ENCODE data around the gene GUK1.

Gene GUK1

DNA sequence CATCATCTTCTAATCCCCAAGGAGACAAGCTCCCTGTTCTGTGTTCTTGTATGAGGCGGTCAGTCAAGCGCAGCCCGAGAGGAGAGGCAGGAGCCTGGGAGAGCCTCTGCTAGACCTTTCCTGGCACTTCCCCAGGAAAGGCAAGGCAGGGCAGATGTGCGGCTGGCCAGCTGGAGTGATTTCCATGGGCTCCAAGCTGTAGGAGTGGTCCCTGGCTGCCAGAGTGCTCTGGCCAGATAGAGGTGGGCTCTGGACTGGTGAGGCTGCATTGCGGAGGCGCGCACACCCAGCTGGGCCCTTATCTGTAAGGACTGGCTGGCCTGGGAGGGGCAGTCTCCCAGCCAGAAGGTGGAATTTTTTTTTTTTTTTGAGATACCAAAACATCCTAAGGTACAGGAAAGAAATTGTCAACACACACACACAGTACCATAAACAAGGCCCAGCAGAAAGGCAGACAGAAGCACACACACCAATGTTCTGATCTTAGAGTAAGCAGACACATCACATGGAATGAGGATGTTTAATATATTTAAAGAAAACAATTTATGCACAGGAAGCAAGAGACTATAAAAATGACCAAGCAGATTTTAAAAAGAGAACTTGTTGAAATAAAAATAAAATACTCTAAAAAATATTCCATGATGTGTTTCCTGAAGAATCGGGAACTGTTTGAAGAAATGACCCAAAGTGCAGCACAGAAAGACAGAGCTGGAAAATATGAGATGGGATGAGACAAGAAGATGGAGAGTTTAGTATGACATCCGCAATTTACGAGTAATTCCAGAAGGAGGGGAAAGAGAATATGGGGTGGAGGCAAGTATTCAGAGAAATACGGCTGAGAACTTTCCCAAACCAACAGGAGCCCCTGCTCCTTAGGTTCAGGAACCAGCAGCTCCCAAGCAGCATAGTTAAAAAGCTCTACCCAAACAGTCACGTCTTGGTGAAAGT, 38.9 kb downstream of the GUK1 start:
- no peaks in the 10 kb centered on the region for H3K4me1 ChIP-seq (ENCODE audit: insufficient read depth, low read length, poor library complexity, severe bottlenecking)
- H3K4me3 ChIP-seq (ENCODE audit: low read length, poor library complexity, severe bottlenecking): no peak overlapping the region
- TF ChIP-seq EZH2phosphoT487 (IDR thresholded peaks at IDR 0.05; ENCODE audit: borderline replicate concordance): no peak
- TF ChIP-seq, protein P1, sequence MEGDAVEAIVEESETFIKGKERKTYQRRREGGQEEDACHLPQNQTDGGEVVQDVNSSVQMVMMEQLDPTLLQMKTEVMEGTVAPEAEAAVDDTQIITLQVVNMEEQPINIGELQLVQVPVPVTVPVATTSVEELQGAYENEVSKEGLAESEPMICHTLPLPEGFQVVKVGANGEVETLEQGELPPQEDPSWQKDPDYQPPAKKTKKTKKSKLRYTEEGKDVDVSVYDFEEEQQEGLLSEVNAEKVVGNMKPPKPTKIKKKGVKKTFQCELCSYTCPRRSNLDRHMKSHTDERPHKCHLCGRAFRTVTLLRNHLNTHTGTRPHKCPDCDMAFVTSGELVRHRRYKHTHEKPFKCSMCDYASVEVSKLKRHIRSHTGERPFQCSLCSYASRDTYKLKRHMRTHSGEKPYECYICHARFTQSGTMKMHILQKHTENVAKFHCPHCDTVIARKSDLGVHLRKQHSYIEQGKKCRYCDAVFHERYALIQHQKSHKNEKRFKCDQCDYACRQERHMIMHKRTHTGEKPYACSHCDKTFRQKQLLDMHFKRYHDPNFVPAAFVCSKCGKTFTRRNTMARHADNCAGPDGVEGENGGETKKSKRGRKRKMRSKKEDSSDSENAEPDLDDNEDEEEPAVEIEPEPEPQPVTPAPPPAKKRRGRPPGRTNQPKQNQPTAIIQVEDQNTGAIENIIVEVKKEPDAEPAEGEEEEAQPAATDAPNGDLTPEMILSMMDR (conservative IDR thresholded peaks at IDR 0.05; ENCODE audit: low read length): no peak
- no peak overlapping the region for H2AFZ ChIP-seq (ENCODE audit: low read length)
- no peaks in the 10 kb centered on the region for H3K9me2 ChIP-seq (replicated peaks; ENCODE audit: low read depth, low read length)
- H3K36me3 ChIP-seq (ENCODE audit: insufficient read depth, low read length): peaks cover 17% of the 10 kb centered on the region; the same call in 1 of the 2 replicates
- H4K20me1 ChIP-seq (ENCODE audit: insufficient read depth, low read length, poor library complexity, severe bottlenecking): no peaks in the 10 kb centered on the region
- H3K9me3 ChIP-seq (ENCODE audit: insufficient read depth, low read depth, low read length): no peaks in the 10 kb centered on the region
- H3K27me3 ChIP-seq (ENCODE audit: insufficient read depth, low read length, poor library complexity, severe bottlenecking): no peaks in the 10 kb centered on the region
- no peak overlapping the region for H3K4me2 ChIP-seq (ENCODE audit: low read depth, low read length, poor library complexity, severe bottlenecking)
- no peaks in the 10 kb centered on the region for H3F3A ChIP-seq (ENCODE audit: low read depth)
- H3K79me2 ChIP-seq (ENCODE audit: insufficient read depth, low read length): no peaks in the 10 kb centered on the region
- no peak overlapping the region for H3K9ac ChIP-seq (ENCODE audit: low read depth, low read length, poor library complexity, severe bottlenecking)

DNA sequence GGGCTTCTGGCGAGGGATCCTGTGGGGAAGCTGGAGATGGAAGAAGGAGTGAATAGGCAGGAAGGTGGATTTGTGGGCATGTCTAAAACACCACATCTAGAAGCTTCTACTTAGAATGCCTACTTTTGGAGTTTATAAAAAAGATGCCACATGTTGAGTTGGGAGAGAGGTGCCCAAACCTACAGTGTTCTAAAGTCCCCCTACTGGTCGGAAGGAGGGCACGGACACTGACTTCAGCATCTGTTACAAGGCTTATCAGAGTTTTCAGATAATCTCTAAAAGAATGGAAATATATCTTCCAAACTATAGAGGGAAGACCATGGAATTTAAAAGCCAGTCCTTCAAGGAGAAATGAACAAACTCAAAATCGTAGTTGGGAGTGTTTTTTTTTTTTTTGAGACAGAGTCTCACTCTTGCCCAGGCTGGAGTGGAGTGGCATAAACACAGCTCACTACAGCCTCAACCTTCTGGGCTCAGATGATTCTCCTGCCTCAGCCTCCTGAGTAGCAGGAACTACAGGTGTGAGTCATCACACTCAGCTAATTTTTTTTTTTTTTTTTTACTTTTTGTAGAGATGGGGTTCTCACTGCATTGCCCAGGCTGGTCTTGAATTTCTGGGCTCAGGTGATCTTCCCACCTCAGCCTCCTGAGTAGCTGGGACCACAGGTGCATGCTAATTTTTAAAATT, 40.3 kb downstream of the GUK1 start:
- Histone ChIP-seq H4K20me1 (ENCODE audit: insufficient read depth, low read length, poor library complexity, severe bottlenecking) (no peaks in the 10 kb centered on the region), H3F3A (ENCODE audit: low read depth) (no peaks in the 10 kb centered on the region), H3K4me3 (ENCODE audit: low read length, poor library complexity, severe bottlenecking) (no peak overlapping the region), H3K27me3 (ENCODE audit: insufficient read depth, low read length, poor library complexity, severe bottlenecking) (no peaks in the 10 kb centered on the region), H3K79me2 (ENCODE audit: insufficient read depth, low read length) (no peaks in the 10 kb centered on the region), H2AFZ (ENCODE audit: low read length) (no peak overlapping the region), H3K9me3 (ENCODE audit: insufficient read depth, low read depth, low read length) (no peaks in the 10 kb centered on the region), H3K4me1 (ENCODE audit: insufficient read depth, low read length, poor library complexity, severe bottlenecking) (peaks cover under 1% of the 10 kb centered on the region), H3K9me2 (replicated peaks; ENCODE audit: low read depth, low read length) (no peaks in the 10 kb centered on the region), H3K36me3 (ENCODE audit: insufficient read depth, low read length) (peaks cover 8% of the 10 kb centered on the region; the same call in 1 of the 2 replicates), H3K9ac (ENCODE audit: low read depth, low read length, poor library complexity, severe bottlenecking) (no peak overlapping the region), H3K4me2 (ENCODE audit: low read depth, low read length, poor library complexity, severe bottlenecking) (no peak overlapping the region)
- no peak for TF ChIP-seq EZH2phosphoT487 (IDR thresholded peaks at IDR 0.05; ENCODE audit: borderline replicate concordance)
- TF ChIP-seq, protein P1 (conservative IDR thresholded peaks at IDR 0.05; ENCODE audit: low read length): peak; percentile 54

DNA sequence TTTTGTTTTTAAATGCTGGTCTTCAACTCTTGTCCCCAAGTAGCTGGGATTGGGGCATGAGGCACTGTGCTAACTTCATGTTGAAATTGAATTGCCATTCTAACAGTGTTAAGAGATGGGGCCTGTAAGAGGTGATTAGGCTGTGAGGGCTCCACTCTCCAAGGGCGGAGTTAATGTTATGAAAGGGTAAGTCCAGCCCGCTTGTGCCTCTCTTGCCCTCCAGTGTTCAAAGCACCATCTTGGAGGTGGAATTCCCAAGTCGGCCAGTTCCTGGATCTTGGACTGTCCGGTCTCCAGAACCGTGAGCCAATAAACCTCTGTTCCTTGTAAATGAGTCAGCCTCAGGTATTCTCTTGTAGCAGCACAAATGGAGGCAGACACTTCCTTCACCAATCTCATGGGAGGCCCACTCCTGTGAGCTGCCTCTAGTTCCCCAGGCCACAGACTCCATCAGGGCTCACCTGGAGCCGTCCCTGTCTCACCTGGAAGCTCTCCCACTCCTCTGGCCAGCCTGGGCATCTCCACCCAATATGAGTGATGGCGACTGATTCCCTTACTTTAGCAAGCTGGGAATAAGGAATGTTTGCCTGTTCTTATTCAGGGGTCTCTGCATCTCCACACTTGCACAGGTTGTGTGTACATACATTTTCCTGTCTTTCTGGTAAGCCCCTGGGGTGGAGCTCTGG, 41.0 kb downstream of the GUK1 start:
- peaks cover 2% of the 10 kb centered on the region; the same call in 1 of the 2 replicates for H3K36me3 ChIP-seq (ENCODE audit: insufficient read depth, low read length)
- H3F3A ChIP-seq (ENCODE audit: low read depth): no peaks in the 10 kb centered on the region
- TF ChIP-seq EZH2phosphoT487 (IDR thresholded peaks at IDR 0.05; ENCODE audit: borderline replicate concordance): no peak
- TF ChIP-seq, protein P1 (conservative IDR thresholded peaks at IDR 0.05; ENCODE audit: low read length): no peak
- H3K4me2 ChIP-seq (ENCODE audit: low read depth, low read length, poor library complexity, severe bottlenecking): no peak overlapping the region
- no peaks in the 10 kb centered on the region for H3K9me3 ChIP-seq (ENCODE audit: insufficient read depth, low read depth, low read length)
- no peak overlapping the region for H2AFZ ChIP-seq (ENCODE audit: low read length)
- peaks cover 5% of the 10 kb centered on the region for H3K4me1 ChIP-seq (ENCODE audit: insufficient read depth, low read length, poor library complexity, severe bottlenecking)
- no peaks in the 10 kb centered on the region for H3K79me2 ChIP-seq (ENCODE audit: insufficient read depth, low read length)
- H3K4me3 ChIP-seq (ENCODE audit: low read length, poor library complexity, severe bottlenecking): no peak overlapping the region
- H4K20me1 ChIP-seq (ENCODE audit: insufficient read depth, low read length, poor library complexity, severe bottlenecking): no peaks in the 10 kb centered on the region
- no peak overlapping the region for H3K9ac ChIP-seq (ENCODE audit: low read depth, low read length, poor library complexity, severe bottlenecking)
- H3K27me3 ChIP-seq (ENCODE audit: insufficient read depth, low read length, poor library complexity, severe bottlenecking): no peaks in the 10 kb centered on the region
- no peaks in the 10 kb centered on the region for H3K9me2 ChIP-seq (replicated peaks; ENCODE audit: low read depth, low read length)

All from Loucy (cell line).